OCI-LY1 (cell line): ENCODE measurements around the gene ESR2.

ENCODE experiments used
- CTCF ChIP-seq: fragments of 200-600 bp; sonication (generic), shearing (Covaris generic); IDR thresholded peaks from 2 replicates; pipeline ENCODE4 v1.5.1; 2017; ENCODE audit warnings: mild to moderate bottlenecking, antibody characterized with exemption, low read length, moderate library complexity, mixed read lengths
- EZH2 ChIP-seq: fragments of 200-600 bp; sonication (generic), shearing (Covaris generic); IDR thresholded peaks from 2 replicates; pipeline ENCODE4 v1.8.0; 2017; ENCODE audit warnings: borderline replicate concordance, mixed run types, mild to moderate bottlenecking, antibody characterized with exemption, low read length, moderate library complexity, mixed read lengths

GRCh38 chr14:64126548-64126947 lies 167.6 kb downstream of the ESR2 start:
- TF ChIP-seq CTCF (no peak), EZH2 (no peak)
